ENCODE data around the gene MTIF2.
"Not testable (repeated sequence)": the region's sequence is repeated elsewhere in the genome, so short reads cannot be mapped to it uniquely, and the experiment has no call there.

MTIF2 gene

GRCh38 chr2:55204536-55204935 lies 64.5 kb downstream of the MTIF2 start:
- Histone ChIP-seq H3K4me1 (peaks cover 8% of the 10 kb centered on the region), H3K36me3 (replicated peaks) (peaks cover 7% of the 10 kb centered on the region), H3K4me3 (no peak overlapping the region), H3K9me3 (no peaks in the 10 kb centered on the region; the same call in 1 of the 2 replicates), H3K27me3 (ENCODE audit: low read depth) (no peaks in the 10 kb centered on the region)
- in situ Hi-C loops (cut with MboI; ENCODE audit: low sequenced_read_pairs) = no loop called here
- DNase-seq (ENCODE audit: low spot score in 2 of 2) = no peak

- Histone ChIP-seq H3K4me1 (no peaks in the 10 kb centered on the region), H3K36me3 (replicated peaks) (peaks cover 7% of the 10 kb centered on the region), H3K9me3 (no peaks in the 10 kb centered on the region; the same call in 1 of the 2 replicates), H3K4me3 (no peak overlapping the region), H3K27me3 (ENCODE audit: low read depth) (no peaks in the 10 kb centered on the region)
- in situ Hi-C loops (cut with MboI; ENCODE audit: low sequenced_read_pairs) = no loop called here
- no peak for DNase-seq (ENCODE audit: low spot score in 2 of 2)
Measured at GRCh38 chr2:55200416-55200815, 68.6 kb downstream of the MTIF2 start.

GRCh38 chr2:55196526-55196925 lies 72.5 kb downstream of the MTIF2 start:
- in situ Hi-C loops (cut with MboI; ENCODE audit: low sequenced_read_pairs) = loop anchor here (25.0 kb wide), 1 partner anchor 534 kb away; no protein-coding TSS in a partner anchor
- no peak overlapping the region for H3K4me3 ChIP-seq
- no peaks in the 10 kb centered on the region for H3K4me1 ChIP-seq
- peaks cover 3% of the 10 kb centered on the region; the same call in 1 of the 2 replicates for H3K36me3 ChIP-seq (replicated peaks)
- H3K9me3 ChIP-seq = no peaks in the 10 kb centered on the region
- DNase-seq (ENCODE audit: low spot score in 2 of 2) = no peak
- no peaks in the 10 kb centered on the region for H3K27me3 ChIP-seq (ENCODE audit: low read depth)

GRCh38 chr2:55191888-55192287 lies 77.1 kb downstream of the MTIF2 start:
- H3K9me3 ChIP-seq; H3K4me1 ChIP-seq; DNase-seq (ENCODE audit: low spot score in 2 of 2); H3K27me3 ChIP-seq (ENCODE audit: low read depth); H3K4me3 ChIP-seq; H3K36me3 ChIP-seq (replicated peaks): not testable (repeated sequence)
- in situ Hi-C loops (cut with MboI; ENCODE audit: low sequenced_read_pairs) = loop anchor here (25.0 kb wide), 1 partner anchor 530 kb away; no protein-coding TSS in a partner anchor

- H3K9me3 ChIP-seq; DNase-seq (ENCODE audit: low spot score in 2 of 2); H3K27me3 ChIP-seq (ENCODE audit: low read depth); H3K36me3 ChIP-seq (replicated peaks); H3K4me1 ChIP-seq; H3K4me3 ChIP-seq: not testable (repeated sequence)
- in situ Hi-C loops (cut with MboI; ENCODE audit: low sequenced_read_pairs) = loop anchor here (25.0 kb wide), 1 partner anchor 525 kb away; no protein-coding TSS in a partner anchor
Measured at GRCh38 chr2:55186837-55187236, 82.2 kb downstream of the MTIF2 start.

Data from HAP-1 (cell line).